Prostate gland (tissue), 2 donors: ENCODE data around the gene RTN4RL1.

Experiments
- POLR2A ChIP-seq: fragments of 450-650 bp; IDR thresholded peaks from one replicate; pipeline ENCODE4 v1.6.1; 2016; ENCODE audit warnings: antibody characterized with exemption, mild to moderate bottlenecking
- POLR2AphosphoS5 ChIP-seq: sonication (generic); formaldehyde crosslinking; IDR thresholded peaks from one replicate; pipeline ENCODE4 v1.6.1; 2017; ENCODE audit warnings: antibody characterized with exemption
- TF ChIP-seq, protein P1 (sequence below), 4 experiments: fragments of 200-600 bp in 2 of 4; fragments of 450-650 bp in 2 of 4; sonication (generic) in 2 of 4; IDR thresholded peaks; 1 replicate in 3 of 4; 2 replicates in 1 of 4; pipeline ENCODE4 v1.5.1; 2016 to 2019; ENCODE audit warnings: antibody characterized with exemption in 4 of 4, mild to moderate bottlenecking in 2 of 4, moderate library complexity in 2 of 4

DNA sequence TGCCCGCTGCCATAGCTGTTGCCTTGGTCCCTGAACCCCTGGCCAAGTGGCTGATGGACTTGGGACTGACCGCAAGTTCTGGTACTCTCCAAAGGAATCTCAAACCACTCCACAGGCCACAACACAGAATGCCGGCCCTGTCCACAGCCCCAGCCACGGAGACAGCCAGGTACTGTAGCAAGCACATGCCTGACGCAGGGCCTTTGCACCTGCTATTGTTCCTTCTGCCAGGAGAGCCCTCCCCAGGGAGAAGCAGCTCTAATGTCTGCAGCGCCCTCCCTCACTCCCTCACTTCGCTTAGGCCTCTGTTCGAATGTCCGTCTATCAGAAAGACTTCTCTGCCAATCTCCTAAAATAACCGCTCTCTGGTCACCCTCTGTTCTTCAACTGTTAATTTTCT lies 15.4 kb downstream of the RTN4RL1 start:
- no peak for TF ChIP-seq POLR2AphosphoS5
- TF ChIP-seq, protein P1, sequence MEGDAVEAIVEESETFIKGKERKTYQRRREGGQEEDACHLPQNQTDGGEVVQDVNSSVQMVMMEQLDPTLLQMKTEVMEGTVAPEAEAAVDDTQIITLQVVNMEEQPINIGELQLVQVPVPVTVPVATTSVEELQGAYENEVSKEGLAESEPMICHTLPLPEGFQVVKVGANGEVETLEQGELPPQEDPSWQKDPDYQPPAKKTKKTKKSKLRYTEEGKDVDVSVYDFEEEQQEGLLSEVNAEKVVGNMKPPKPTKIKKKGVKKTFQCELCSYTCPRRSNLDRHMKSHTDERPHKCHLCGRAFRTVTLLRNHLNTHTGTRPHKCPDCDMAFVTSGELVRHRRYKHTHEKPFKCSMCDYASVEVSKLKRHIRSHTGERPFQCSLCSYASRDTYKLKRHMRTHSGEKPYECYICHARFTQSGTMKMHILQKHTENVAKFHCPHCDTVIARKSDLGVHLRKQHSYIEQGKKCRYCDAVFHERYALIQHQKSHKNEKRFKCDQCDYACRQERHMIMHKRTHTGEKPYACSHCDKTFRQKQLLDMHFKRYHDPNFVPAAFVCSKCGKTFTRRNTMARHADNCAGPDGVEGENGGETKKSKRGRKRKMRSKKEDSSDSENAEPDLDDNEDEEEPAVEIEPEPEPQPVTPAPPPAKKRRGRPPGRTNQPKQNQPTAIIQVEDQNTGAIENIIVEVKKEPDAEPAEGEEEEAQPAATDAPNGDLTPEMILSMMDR (IDR thresholded peaks at IDR 0.05) = no peak
- no peak for TF ChIP-seq POLR2A
